ENCODE data around the gene ITPKB. TPM values are rescaled to one million over a fixed set of nuclear protein-coding genes. Genes with fewer than 3 reads are reported as not detected.

Gene ITPKB
- total RNA-seq, 1 donor from 2014 or later, result 1.6 TPM

GRCh38 chr1:226679262-226679661 is 59.8 kb downstream of the ITPKB start:
- H3K9ac ChIP-seq, result no peak overlapping the region
- no peak for TF ChIP-seq EZH2phosphoT487 (IDR thresholded peaks at IDR 0.05)
- no peak for TF ChIP-seq CTCF (IDR thresholded peaks at IDR 0.05)
- no peak for TF ChIP-seq EZH2 (IDR thresholded peaks at IDR 0.05)
- H3K36me3 ChIP-seq, result no peaks in the 10 kb centered on the region
- Mint-ChIP-seq H3K4me1 (peaks cover 72% of the 10 kb centered on the region), H3K9me3 (no peaks in the 10 kb centered on the region), H3K4me3 (peak overlapping the region; percentile 76), H3K27ac (no peak overlapping the region), H3K36me3 (peaks cover 5% of the 10 kb centered on the region), H3K27me3 (ENCODE audit: insufficient read depth, low read depth) (peaks cover 7% of the 10 kb centered on the region)
- H3K79me2 ChIP-seq (ENCODE audit: low read depth), result no peaks in the 10 kb centered on the region
- peak overlapping the region; percentile 76 for H3K4me2 ChIP-seq
- no peak overlapping the region for H3K4me3 ChIP-seq
- H3K27ac ChIP-seq, result no peak overlapping the region
- H2AFZ ChIP-seq (replicated peaks), result no peak overlapping the region
- H3F3A ChIP-seq (ENCODE audit: low read depth), result peaks cover 14% of the 10 kb centered on the region
- no peak for DNase-seq (ENCODE audit: low spot score)
- H3K4me1 ChIP-seq, result peaks cover 42% of the 10 kb centered on the region
- H3K9me3 ChIP-seq (ENCODE audit: low read depth), result no peaks in the 10 kb centered on the region
- H4K20me1 ChIP-seq (ENCODE audit: low read depth), result no peaks in the 10 kb centered on the region
- peaks cover 35% of the 10 kb centered on the region for H3K27me3 ChIP-seq

GRCh38 chr1:226678701-226679100 is 60.4 kb downstream of the ITPKB start:
- Mint-ChIP-seq H3K4me1 (peaks cover 68% of the 10 kb centered on the region), H3K4me3 (no peak overlapping the region), H3K36me3 (peaks cover 5% of the 10 kb centered on the region), H3K27ac (no peak overlapping the region), H3K9me3 (no peaks in the 10 kb centered on the region), H3K27me3 (ENCODE audit: insufficient read depth, low read depth) (peaks cover 7% of the 10 kb centered on the region)
- H3K27ac ChIP-seq, result no peak overlapping the region
- H3K27me3 ChIP-seq, result peaks cover 29% of the 10 kb centered on the region
- no peak overlapping the region for H3K4me3 ChIP-seq
- H2AFZ ChIP-seq (replicated peaks), result no peak overlapping the region
- no peaks in the 10 kb centered on the region for H4K20me1 ChIP-seq (ENCODE audit: low read depth)
- DNase-seq (ENCODE audit: low spot score), result no peak
- TF ChIP-seq CTCF (IDR thresholded peaks at IDR 0.05) (no peak), EZH2phosphoT487 (IDR thresholded peaks at IDR 0.05) (no peak), EZH2 (IDR thresholded peaks at IDR 0.05) (no peak)
- H3K79me2 ChIP-seq (ENCODE audit: low read depth), result no peaks in the 10 kb centered on the region
- peaks cover 42% of the 10 kb centered on the region for H3K4me1 ChIP-seq
- H3K36me3 ChIP-seq, result no peaks in the 10 kb centered on the region
- no peaks in the 10 kb centered on the region for H3K9me3 ChIP-seq (ENCODE audit: low read depth)
- H3F3A ChIP-seq (ENCODE audit: low read depth), result peaks cover 14% of the 10 kb centered on the region
- H3K4me2 ChIP-seq, result peak overlapping the region; percentile 2
- no peak overlapping the region for H3K9ac ChIP-seq

GRCh38 chr1:226678251-226678650 is 60.8 kb downstream of the ITPKB start:
- no peaks in the 10 kb centered on the region for H3K79me2 ChIP-seq (ENCODE audit: low read depth)
- no peak overlapping the region for H3K4me3 ChIP-seq
- TF ChIP-seq CTCF (IDR thresholded peaks at IDR 0.05), result no peak
- no peak for TF ChIP-seq EZH2 (IDR thresholded peaks at IDR 0.05)
- no peak for TF ChIP-seq EZH2phosphoT487 (IDR thresholded peaks at IDR 0.05)
- peaks cover 28% of the 10 kb centered on the region for H3K27me3 ChIP-seq
- Mint-ChIP-seq H3K27me3 (ENCODE audit: insufficient read depth, low read depth) (peaks cover 6% of the 10 kb centered on the region), H3K4me3 (no peak overlapping the region), H3K27ac (no peak overlapping the region), H3K4me1 (peaks cover 65% of the 10 kb centered on the region), H3K9me3 (no peaks in the 10 kb centered on the region), H3K36me3 (peaks cover 5% of the 10 kb centered on the region)
- H3K27ac ChIP-seq, result no peak overlapping the region
- H3F3A ChIP-seq (ENCODE audit: low read depth), result peaks cover 14% of the 10 kb centered on the region
- H3K9ac ChIP-seq, result no peak overlapping the region
- no peak for DNase-seq (ENCODE audit: low spot score)
- H3K36me3 ChIP-seq, result no peaks in the 10 kb centered on the region
- H3K4me1 ChIP-seq, result peaks cover 40% of the 10 kb centered on the region
- no peak overlapping the region for H2AFZ ChIP-seq (replicated peaks)
- H4K20me1 ChIP-seq (ENCODE audit: low read depth), result no peaks in the 10 kb centered on the region
- no peaks in the 10 kb centered on the region for H3K9me3 ChIP-seq (ENCODE audit: low read depth)
- H3K4me2 ChIP-seq, result peak overlapping the region; percentile 2
